Measurements from ENCODE around the gene TDG.
"Not testable (repeated sequence)": the region's sequence is repeated elsewhere in the genome, so short reads cannot be mapped to it uniquely, and the experiment has no call there.

TDG gene

GRCh38 chr12:103960616-103961227, 5.0 kb upstream of the TDG start:
- no peak for DNase-seq

- DNase-seq, result no peak
Observed at GRCh38 chr12:103962493-103962892, 3.2 kb upstream of the TDG start.

GRCh38 chr12:103964805-103965204, 867 bp upstream of the TDG start:
- DNase-seq, result no peak

GRCh38 chr12:103965255-103965589, 450 bp upstream of the TDG start:
- DNase-seq, result no peak

- no peak for DNase-seq
Observed at GRCh38 chr12:103966736-103967135, 1.1 kb downstream of the TDG start.

- no peak for DNase-seq
Observed at GRCh38 chr12:103969391-103969790, 3.7 kb downstream of the TDG start.

GRCh38 chr12:103973909-103974308, 8.2 kb downstream of the TDG start:
- no peak for DNase-seq

GRCh38 chr12:103975368-103975767, 9.7 kb downstream of the TDG start:
- DNase-seq, result no peak

GRCh38 chr12:103978384-103978982, 12.8 kb downstream of the TDG start:
- no peak for DNase-seq

GRCh38 chr12:103986829-103987228, 21.2 kb downstream of the TDG start:
- no peak for DNase-seq

- DNase-seq, result no peak
Observed at GRCh38 chr12:103994235-103994634, 28.6 kb downstream of the TDG start.

GRCh38 chr12:103996595-103996994, 30.9 kb downstream of the TDG start:
- no peak for DNase-seq

GRCh38 chr12:103997286-103997900, 31.7 kb downstream of the TDG start:
- DNase-seq, result no peak

GRCh38 chr12:103998976-103999375, 33.3 kb downstream of the TDG start:
- no peak for DNase-seq

- no peak for DNase-seq
Observed at GRCh38 chr12:104000807-104001434, 35.2 kb downstream of the TDG start.

GRCh38 chr12:104002686-104003085, 37.0 kb downstream of the TDG start:
- DNase-seq, result no peak

- no peak for DNase-seq
Observed at GRCh38 chr12:104003596-104003995, 37.9 kb downstream of the TDG start.

- DNase-seq, result no peak
Observed at GRCh38 chr12:104006929-104007328, 41.3 kb downstream of the TDG start.

- no peak for DNase-seq
Observed at GRCh38 chr12:104010121-104010520, 44.4 kb downstream of the TDG start.

GRCh38 chr12:104010606-104011169, 45.0 kb downstream of the TDG start:
- DNase-seq, result no peak

GRCh38 chr12:104011253-104011652, 45.6 kb downstream of the TDG start:
- DNase-seq, result no peak

- DNase-seq, result no peak
Observed at GRCh38 chr12:104012331-104012730, 46.7 kb downstream of the TDG start.

- DNase-seq, result not testable (repeated sequence)
Observed at GRCh38 chr12:104021862-104022261, 56.2 kb downstream of the TDG start.

GRCh38 chr12:104022786-104023185, 57.1 kb downstream of the TDG start:
- DNase-seq, result no peak
